Measurements from ENCODE around the gene STARD7.
A peak's percentile ranks its signal among the peaks of the same experiment; 100 is the strongest.

Gene STARD7

DNA sequence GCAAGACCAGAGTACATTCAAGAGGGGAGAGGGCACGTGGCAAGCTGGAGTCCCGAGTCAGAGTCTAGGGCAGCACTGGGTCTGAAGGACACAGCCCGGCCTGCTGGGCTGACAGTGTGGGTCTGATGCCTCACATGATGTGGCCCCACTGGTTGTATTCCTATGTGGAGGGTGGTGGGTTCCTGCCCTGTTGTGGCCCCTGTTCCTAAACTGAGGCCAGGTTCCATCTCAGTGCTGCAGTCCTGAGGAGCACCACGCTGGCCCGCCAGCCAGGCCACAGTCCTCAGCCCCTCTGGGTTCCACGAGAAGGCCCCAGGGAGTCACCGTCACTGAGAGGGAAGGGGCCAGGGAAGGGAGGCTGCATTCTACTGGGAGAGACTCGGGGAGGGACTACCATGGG lies 43.9 kb upstream of the STARD7 start:
- Histone ChIP-seq H3K4me2 (ENCODE audit: low read length) (no peak overlapping the region), H3K9me3 (ENCODE audit: control insufficient read depth, low read length) (no peaks in the 10 kb centered on the region), H2AFZ (no peak overlapping the region), H3K4me3 (ENCODE audit: low read depth, low read length) (no peak overlapping the region), H3K27ac (peak overlapping the region; percentile 84), H3K9ac (no peak overlapping the region), H3K4me1 (peaks cover 25% of the 10 kb centered on the region), H3K79me2 (peaks cover 49% of the 10 kb centered on the region), H3K36me3 (ENCODE audit: control insufficient read depth, insufficient read depth, low read length) (no peaks in the 10 kb centered on the region), H3K27me3 (ENCODE audit: control insufficient read depth, insufficient read depth, low read length) (no peaks in the 10 kb centered on the region)
- TF ChIP-seq, protein P1, sequence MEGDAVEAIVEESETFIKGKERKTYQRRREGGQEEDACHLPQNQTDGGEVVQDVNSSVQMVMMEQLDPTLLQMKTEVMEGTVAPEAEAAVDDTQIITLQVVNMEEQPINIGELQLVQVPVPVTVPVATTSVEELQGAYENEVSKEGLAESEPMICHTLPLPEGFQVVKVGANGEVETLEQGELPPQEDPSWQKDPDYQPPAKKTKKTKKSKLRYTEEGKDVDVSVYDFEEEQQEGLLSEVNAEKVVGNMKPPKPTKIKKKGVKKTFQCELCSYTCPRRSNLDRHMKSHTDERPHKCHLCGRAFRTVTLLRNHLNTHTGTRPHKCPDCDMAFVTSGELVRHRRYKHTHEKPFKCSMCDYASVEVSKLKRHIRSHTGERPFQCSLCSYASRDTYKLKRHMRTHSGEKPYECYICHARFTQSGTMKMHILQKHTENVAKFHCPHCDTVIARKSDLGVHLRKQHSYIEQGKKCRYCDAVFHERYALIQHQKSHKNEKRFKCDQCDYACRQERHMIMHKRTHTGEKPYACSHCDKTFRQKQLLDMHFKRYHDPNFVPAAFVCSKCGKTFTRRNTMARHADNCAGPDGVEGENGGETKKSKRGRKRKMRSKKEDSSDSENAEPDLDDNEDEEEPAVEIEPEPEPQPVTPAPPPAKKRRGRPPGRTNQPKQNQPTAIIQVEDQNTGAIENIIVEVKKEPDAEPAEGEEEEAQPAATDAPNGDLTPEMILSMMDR (IDR thresholded peaks at IDR 0.05): no peak

DNA sequence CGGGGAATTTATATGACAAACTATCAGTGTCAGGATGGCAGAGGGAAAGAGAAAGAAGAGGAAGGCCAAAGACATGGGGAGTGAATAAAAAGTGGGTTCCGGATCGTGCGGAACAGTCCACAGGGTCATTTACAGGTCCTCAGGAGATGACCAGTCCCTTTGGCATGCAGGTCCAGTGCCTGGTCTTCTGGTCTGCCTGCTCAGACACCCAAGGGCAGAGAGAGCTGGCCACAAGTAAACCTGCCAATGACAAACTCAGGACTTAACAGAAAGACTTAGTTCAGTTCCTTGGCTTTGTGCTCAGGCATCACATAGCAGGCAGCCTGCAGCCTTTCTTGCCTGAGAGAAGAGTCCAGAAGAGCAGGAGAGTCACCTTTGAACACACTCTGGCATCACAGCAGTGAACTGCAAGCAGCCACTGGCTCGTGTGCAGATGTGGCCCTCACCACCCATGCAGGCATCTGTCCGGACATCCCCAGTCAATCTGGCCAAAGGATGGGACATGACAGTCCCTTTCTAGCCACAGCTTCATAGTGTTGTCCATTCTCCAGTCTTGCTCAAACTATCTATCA lies 43.2 kb upstream of the STARD7 start:
- peaks cover 42% of the 10 kb centered on the region for H3K79me2 ChIP-seq
- peaks cover 24% of the 10 kb centered on the region for H3K4me1 ChIP-seq
- TF ChIP-seq, protein P1 (IDR thresholded peaks at IDR 0.05): no peak
- H3K36me3 ChIP-seq (ENCODE audit: control insufficient read depth, insufficient read depth, low read length): no peaks in the 10 kb centered on the region
- H3K9ac ChIP-seq: no peak overlapping the region
- H3K27ac ChIP-seq: peak overlapping the region; percentile 84
- no peaks in the 10 kb centered on the region for H3K9me3 ChIP-seq (ENCODE audit: control insufficient read depth, low read length)
- H3K4me2 ChIP-seq (ENCODE audit: low read length): peak overlapping the region; percentile 61
- peak overlapping the region; percentile 32 for H3K4me3 ChIP-seq (ENCODE audit: low read depth, low read length)
- H2AFZ ChIP-seq: peak overlapping the region; percentile 34
- H3K27me3 ChIP-seq (ENCODE audit: control insufficient read depth, insufficient read depth, low read length): no peaks in the 10 kb centered on the region

DNA sequence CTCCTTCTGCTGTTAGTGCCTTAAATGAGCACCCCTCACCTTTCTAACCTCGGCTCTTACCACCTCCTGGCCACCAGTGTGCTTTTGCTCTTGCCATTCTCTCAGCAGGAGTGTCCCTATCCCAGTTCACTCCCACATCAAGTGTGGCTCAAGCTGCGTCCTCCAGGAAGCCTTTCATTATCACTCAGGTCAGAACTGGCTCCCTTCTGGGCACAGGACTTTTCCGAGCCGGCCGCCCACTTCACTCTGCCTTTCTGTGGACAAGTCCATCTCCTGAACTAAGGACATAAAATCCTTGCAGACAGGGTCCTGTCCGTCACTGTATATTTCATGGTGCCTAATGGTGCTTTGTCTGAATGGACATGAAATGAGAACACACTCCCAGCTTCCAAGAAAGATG lies 41.6 kb upstream of the STARD7 start:
- peak overlapping the region; percentile 84 for H3K27ac ChIP-seq
- no peaks in the 10 kb centered on the region for H3K27me3 ChIP-seq (ENCODE audit: control insufficient read depth, insufficient read depth, low read length)
- H3K4me3 ChIP-seq (ENCODE audit: low read depth, low read length): no peak overlapping the region
- peaks cover 24% of the 10 kb centered on the region for H3K4me1 ChIP-seq
- TF ChIP-seq, protein P1 (IDR thresholded peaks at IDR 0.05): no peak
- H3K4me2 ChIP-seq (ENCODE audit: low read length): no peak overlapping the region
- H3K79me2 ChIP-seq: peaks cover 34% of the 10 kb centered on the region
- H3K9me3 ChIP-seq (ENCODE audit: control insufficient read depth, low read length): no peaks in the 10 kb centered on the region
- H3K9ac ChIP-seq: no peak overlapping the region
- no peak overlapping the region for H2AFZ ChIP-seq
- H3K36me3 ChIP-seq (ENCODE audit: control insufficient read depth, insufficient read depth, low read length): no peaks in the 10 kb centered on the region

DNA sequence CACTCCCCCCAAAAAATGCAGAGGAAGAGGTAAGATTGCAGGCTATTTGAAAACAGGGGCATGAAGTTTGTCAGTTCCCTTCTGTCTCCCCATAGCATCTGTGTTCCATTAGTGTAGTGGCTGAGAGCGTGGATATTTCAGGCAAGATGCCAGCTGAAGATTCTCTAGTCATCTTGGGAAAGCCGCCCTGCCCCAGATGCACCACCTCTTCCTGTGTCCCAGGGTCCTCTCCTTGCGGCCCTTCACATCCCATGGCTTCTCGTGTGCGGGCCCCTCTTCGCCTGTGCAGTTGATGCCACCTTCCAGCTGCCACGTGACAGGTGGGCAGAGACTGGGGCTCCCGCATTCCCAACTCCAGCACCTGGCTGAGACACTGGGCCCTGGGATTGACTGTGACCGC lies 41.0 kb upstream of the STARD7 start:
- Histone ChIP-seq H3K4me3 (ENCODE audit: low read depth, low read length) (no peak overlapping the region), H2AFZ (no peak overlapping the region), H3K4me2 (ENCODE audit: low read length) (no peak overlapping the region), H3K27me3 (ENCODE audit: control insufficient read depth, insufficient read depth, low read length) (no peaks in the 10 kb centered on the region), H3K9ac (no peak overlapping the region), H3K27ac (peak overlapping the region; percentile 25), H3K4me1 (peaks cover 24% of the 10 kb centered on the region), H3K36me3 (ENCODE audit: control insufficient read depth, insufficient read depth, low read length) (no peaks in the 10 kb centered on the region), H3K79me2 (peaks cover 31% of the 10 kb centered on the region), H3K9me3 (ENCODE audit: control insufficient read depth, low read length) (no peaks in the 10 kb centered on the region)
- TF ChIP-seq, protein P1 (IDR thresholded peaks at IDR 0.05): no peak

DNA sequence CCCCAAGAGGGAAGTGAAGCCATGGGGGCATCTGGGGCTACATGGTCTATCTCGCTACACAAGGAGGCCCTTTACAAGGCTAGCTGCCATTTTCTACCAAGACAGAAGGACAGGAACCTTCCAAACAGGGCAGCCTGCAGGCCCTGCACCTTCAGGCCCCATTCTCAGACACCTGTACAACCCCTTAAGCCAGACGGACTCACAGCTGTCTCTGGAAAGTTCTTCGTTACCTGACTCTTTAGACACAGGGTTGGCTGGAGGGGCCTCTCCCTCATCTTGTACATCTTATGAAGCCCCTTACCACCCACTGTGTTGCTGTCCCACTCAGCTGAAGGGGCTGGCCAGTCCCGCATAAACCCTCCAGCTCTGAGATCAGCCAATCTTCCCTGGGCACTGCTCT lies 40.0 kb upstream of the STARD7 start:
- no peaks in the 10 kb centered on the region for H3K9me3 ChIP-seq (ENCODE audit: control insufficient read depth, low read length)
- H3K4me1 ChIP-seq: peaks cover 24% of the 10 kb centered on the region
- H3K4me2 ChIP-seq (ENCODE audit: low read length): no peak overlapping the region
- H3K27ac ChIP-seq: no peak overlapping the region
- H3K9ac ChIP-seq: no peak overlapping the region
- TF ChIP-seq, protein P1 (IDR thresholded peaks at IDR 0.05): no peak
- no peaks in the 10 kb centered on the region for H3K36me3 ChIP-seq (ENCODE audit: control insufficient read depth, insufficient read depth, low read length)
- no peak overlapping the region for H2AFZ ChIP-seq
- H3K4me3 ChIP-seq (ENCODE audit: low read depth, low read length): no peak overlapping the region
- H3K79me2 ChIP-seq: peaks cover 24% of the 10 kb centered on the region
- H3K27me3 ChIP-seq (ENCODE audit: control insufficient read depth, insufficient read depth, low read length): no peaks in the 10 kb centered on the region

Data from parathyroid adenoma (tissue), 2 donors.